GM19023 (cell line): ENCODE results near the gene FTO.
"Not testable (repeated sequence)": the region's sequence is repeated elsewhere in the genome, so short reads cannot be mapped to it uniquely, and the experiment has no call there.

Source experiments
- ATAC-seq: cut with Tn5 transposase; IDR thresholded peaks from one replicate; pipeline ENCODE4 v1.9.1; 2021; ENCODE audit warnings: mild to moderate bottlenecking, moderate library complexity; ENCODE audit not compliant: unreplicated experiment

The FTO gene

GRCh38 chr16:53817812-53818550 is 114.0 kb downstream of the FTO start:
- ATAC-seq = no peak

GRCh38 chr16:53821487-53821886 is 117.5 kb downstream of the FTO start:
- ATAC-seq = no peak

GRCh38 chr16:53821957-53822625 is 118.1 kb downstream of the FTO start:
- no peak for ATAC-seq

- ATAC-seq = no peak
These were observed 119.1 kb downstream of the FTO start for GRCh38 chr16:53822936-53823529.

DNA sequence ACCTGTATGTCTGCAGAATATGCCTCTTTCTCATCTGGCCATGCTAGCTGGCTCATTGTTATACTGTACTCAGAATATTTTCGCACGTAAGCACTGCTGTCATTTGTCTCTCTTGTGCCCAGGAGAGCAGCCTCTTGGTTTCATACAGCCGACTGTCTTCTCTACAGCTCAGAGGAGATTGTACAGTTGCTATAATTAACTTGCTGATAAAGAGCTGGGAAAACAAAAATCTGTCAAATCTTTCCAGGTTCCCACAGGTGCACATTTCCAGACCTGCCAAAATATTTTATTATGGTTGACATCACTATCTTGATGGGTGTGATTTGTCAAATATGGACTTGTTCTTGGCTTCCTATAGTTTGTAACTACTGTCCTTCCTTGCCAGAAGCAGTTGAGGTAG is 122.7 kb downstream of the FTO start:
- no peak for ATAC-seq

DNA sequence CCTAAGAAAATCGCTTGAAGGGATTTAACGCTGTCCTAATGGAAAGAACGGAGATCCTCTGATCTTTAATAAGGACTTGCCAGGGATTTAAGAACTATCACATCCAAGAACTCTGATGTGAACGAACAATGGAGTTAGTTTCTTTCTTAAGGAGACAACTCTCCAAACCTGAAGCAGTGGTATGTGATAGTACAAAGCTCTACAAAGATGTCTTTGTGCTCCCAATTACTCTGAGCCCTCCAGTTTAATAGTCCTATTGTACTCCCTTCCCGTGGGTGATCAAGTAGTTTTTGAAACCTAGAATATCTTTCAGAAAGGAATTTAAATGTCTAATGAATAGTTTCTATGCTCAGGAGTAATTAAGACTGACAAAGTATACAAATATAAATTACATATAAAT is 123.8 kb downstream of the FTO start:
- ATAC-seq = no peak

DNA sequence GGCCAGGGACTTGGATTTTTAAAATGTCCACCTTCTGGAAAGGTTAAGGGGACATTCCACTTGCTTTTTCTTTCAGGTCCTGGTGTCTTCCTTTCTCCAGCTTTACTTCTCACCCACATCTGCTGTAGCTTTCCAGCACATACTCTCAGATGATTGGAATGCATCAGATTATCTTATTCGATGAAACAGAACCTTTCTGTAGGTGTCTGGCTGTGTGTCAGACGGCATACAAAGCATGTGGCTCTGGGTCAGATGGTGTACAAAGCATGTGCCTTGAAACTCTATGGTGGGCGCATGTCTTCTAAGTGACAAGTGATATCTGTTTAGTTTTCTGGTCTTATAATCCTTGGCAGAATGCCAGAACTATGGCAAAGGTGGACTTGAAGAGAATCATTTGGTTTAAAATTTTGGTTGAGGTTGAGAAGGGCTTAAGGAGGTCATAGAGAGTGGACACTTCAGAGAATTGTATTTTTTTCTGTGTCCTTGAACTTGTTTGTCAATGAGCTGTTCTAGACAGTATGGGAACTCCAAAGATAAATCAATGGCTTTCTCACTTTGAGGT is 125.3 kb downstream of the FTO start:
- no peak for ATAC-seq

- no peak for ATAC-seq
These were observed 129.1 kb downstream of the FTO start for GRCh38 chr16:53832896-53833544.

- ATAC-seq = no peak
These were observed 132.2 kb downstream of the FTO start for GRCh38 chr16:53836142-53836541.

DNA sequence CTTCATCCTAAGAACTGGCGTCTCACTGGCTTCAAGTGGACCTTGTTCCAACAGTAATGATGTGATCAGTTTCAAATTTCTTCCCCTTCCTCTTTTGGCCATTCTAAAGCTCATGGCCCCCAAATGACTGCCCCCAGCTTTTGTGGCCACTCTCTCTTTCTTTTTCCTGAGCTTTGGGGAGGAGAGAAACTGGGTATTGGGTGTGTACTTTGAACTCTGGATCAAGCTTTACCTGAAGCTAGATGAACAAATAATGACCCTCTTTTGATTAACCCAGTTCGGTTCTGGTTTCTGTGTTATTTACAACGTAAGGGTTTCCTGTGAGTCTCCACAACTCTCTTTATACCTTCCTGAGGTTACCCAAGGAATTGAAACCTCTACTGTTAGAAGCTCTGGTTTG is 132.7 kb downstream of the FTO start:
- ATAC-seq = no peak

DNA sequence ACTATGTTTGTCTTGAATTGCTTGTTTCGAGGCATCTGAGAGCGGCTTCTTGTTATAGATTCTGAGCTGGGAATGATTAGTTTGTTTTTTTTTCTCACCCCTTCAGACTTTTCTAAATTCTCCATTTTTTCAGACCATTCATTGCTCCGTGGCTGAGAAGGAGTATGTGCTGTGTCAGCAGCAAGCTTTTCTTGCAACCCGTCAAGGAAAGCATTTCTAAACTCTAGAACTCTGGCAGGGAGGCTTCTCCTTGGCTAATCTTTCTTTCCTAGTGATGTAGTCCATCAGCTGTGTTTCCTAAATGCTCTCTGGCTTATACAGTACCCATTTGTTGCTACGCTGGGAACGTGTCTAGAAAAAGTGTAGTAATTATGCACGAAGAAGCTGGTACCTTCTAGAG is 133.5 kb downstream of the FTO start:
- ATAC-seq = no peak

GRCh38 chr16:53839150-53839549 is 135.2 kb downstream of the FTO start:
- ATAC-seq = no peak

- ATAC-seq = peak; percentile 63
These were observed 136.5 kb downstream of the FTO start for GRCh38 chr16:53840456-53840855.

- ATAC-seq = no peak
These were observed 137.9 kb downstream of the FTO start for GRCh38 chr16:53841884-53842283.

DNA sequence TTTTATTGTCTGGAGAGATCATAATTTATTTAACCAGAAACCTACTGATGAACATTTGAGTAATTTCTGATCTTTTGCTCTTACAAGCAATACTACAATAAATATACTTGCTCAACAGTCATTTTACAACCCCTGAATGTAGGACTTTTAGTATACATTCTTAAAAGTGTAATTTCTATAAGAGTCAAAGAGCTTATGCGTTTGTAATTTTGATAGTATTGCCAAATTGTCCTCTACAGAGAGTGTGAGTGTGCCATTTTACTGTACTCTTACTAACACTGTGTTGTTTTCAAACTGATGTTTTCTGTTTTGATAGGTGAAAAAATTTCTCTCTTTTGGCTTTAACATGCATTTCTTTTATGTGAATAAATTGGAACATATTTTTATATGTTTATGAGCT is 139.1 kb downstream of the FTO start:
- ATAC-seq = no peak

- no peak for ATAC-seq
These were observed 140.8 kb downstream of the FTO start for GRCh38 chr16:53844804-53845203.

DNA sequence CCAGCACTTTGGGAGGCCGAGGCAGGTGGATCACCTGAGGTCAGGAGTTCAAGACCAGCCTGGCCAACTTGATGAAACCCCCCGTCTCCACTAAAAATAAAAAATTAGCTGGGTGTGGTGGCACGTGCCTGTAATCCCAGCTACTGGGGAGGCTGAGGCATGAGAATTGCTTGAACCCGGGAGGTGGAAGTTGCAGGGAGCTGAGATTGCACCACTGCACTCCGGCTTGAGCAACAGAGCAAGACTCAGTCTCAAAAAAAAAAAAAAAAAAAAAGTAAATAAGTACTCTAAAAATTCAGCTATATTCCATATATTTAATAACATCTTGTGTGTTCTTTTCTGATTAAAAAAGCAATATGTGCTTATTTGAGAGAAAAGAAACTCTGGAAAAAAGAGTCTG is 142.6 kb downstream of the FTO start:
- not testable (repeated sequence) for ATAC-seq

GRCh38 chr16:53846971-53847370 is 143.0 kb downstream of the FTO start:
- no peak for ATAC-seq

DNA sequence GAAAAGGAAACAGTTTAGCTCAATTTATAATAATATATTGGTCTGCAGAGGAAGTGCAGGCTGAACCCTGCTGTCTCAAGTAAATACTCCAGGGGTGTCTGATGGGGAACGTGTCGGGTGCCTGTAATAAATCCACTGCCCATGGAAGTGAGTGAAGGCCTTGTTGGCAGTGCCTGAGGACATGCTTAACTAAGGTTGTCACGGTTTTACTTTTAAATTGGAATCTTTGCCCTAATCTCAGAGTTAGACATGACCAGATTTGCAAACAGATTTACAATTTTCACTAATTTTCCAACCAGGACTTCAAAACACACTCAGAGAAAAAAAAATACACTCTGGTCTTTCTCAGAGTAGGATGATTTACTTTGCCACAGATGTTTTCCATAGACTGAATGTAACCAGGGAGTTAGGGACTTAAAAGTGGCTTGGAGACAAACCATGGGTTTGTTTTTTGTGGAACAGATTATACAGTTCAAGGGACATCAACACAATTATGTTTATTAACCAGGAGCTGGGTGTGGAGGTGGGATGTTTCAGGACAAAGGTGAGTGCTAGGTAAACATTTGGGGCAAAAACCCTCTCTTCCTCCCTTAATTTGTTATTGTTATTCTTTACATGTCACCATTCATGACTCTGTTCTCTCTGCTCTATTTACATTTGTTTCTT is 144.5 kb downstream of the FTO start:
- no peak for ATAC-seq

DNA sequence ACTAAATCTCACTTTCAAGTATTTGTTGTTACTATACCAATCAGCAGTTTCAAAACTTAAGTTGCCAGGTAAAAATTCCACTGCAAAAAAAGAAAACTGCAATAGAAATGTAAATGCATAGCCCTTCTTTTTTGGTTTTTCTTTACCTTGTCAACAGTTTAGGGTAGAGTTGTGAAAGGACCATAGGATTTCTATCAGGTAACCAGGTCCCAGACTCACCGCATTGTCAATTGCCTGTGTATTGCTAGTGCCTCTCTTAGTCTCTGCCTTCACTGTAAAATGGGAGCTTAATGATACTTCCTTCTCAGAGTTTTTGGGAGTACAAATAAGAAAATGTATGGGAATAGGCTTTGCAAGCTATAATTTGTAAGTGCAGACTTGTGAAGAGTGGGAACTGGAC is 145.0 kb downstream of the FTO start:
- ATAC-seq = no peak

GRCh38 chr16:53849585-53849984 is 145.6 kb downstream of the FTO start:
- ATAC-seq = no peak
